ENCODE measurements around the gene ZNF783. TPM values are rescaled to one million over a fixed set of nuclear protein-coding genes. Genes with fewer than 3 reads are reported as not detected.

The ZNF783 gene
- total and polyA plus RNA-seq, 2 donors (not counting 1 experiment from before 2014, with no cell fraction given), result 38.1 to 43.8 TPM

DNA sequence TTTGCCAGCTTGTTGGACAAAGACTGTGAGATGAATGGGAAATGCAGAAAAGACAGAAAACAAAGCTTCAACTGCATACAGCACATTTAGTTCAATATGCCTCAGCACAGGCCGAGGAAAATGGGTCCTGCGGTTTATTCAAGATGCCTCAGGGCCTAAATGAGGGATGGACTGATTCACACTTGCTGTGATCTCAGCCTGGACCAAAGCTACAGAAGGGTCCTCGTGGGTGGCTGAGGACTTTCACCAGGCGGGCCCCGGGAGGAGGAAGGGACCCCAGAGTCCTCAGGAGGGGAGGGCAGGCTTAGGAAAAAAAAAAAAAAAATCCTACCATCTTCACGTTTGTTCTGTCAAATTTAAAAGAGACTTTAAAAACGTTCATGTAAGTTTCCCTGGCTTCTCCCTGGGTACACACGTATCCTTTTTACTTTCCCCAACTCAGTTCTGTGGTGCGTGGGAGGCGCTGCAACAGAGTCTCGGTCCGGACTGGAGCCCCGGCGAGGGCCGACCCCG is 624 bp upstream of the ZNF783 start:
- ChIA-PET POLR2A (interaction anchor here (0.6 to 3.0 kb wide), 10 partner anchors 12 to 511 kb away, joined by 3 to 17 read pairs (median 3); partner anchors contain the start of genes ZNF282 and ZNF398), CTCF (interaction anchor here (1.0 to 5.1 kb wide), 14 partner anchors 12 to 481 kb away, joined by 3 to 34 read pairs (median 4); partner anchors contain the start of genes ZNF282, ZNF398 and ZNF777)
- Histone ChIP-seq H3K79me2 (ENCODE audit: control insufficient read depth, insufficient read depth, low read length) (peaks cover 14% of the 10 kb centered on the region), H3K4me3 (ENCODE audit: control extremely low read depth in 1 of 5, extremely low read depth in 1 of 5, insufficient read depth in 1 of 5, low read depth in 2 of 5, low read length in 4 of 5) (peak overlapping the region in 4 of 5 experiments; percentile 64 to 75 (median 68)), H3K9ac (ENCODE audit: low read length) (peak overlapping the region; percentile 80), H4K20me1 (ENCODE audit: control insufficient read depth, insufficient read depth, low read length, poor library complexity, severe bottlenecking) (peaks cover 18% of the 10 kb centered on the region), H2AFZ (ENCODE audit: insufficient read depth, low read depth, low read length, poor library complexity, severe bottlenecking) (peak overlapping the region; percentile 84), H3K27me3 (replicated peaks in 1 of 4; ENCODE audit: control extremely low read depth in 1 of 4, control insufficient read depth in 3 of 4, insufficient read depth in 4 of 4, low read length in 3 of 4) (no peaks in the 10 kb centered on the region), H3K4me2 (replicated peaks; ENCODE audit: low read depth, low read length, poor library complexity, severe bottlenecking) (peak overlapping the region; percentile 97), H3K9me3 (ENCODE audit: control extremely low read depth in 1 of 3, control insufficient read depth in 2 of 3, insufficient read depth in 1 of 3, low read length in 2 of 3) (peaks cover 0 to 3% (median 0%) of the 10 kb centered on the region in 3 donors), H3K4me1 (ENCODE audit: control insufficient read depth in 2 of 2, insufficient read depth in 2 of 2, low read length in 2 of 2) (peaks cover 13 to 17% of the 10 kb centered on the region in 2 donors), H3K27ac (ENCODE audit: low read length in 2 of 2) (peak overlapping the region; percentile 69 to 76), H3K36me3 (replicated peaks in 1 of 2; ENCODE audit: control extremely low read depth in 1 of 2, control insufficient read depth in 1 of 2, extremely low read depth in 1 of 2, insufficient read depth in 2 of 2, low read length in 1 of 2) (peaks cover 0 to 14% of the 10 kb centered on the region in 2 experiments)
- Mint-ChIP-seq H3K4me1 (peaks cover 21% of the 10 kb centered on the region), H3K27ac (peak overlapping the region; percentile 92), H3K9me3 (ENCODE audit: insufficient read depth) (no peaks in the 10 kb centered on the region), H3K4me3 (peak overlapping the region; percentile 94), H3K27me3 (no peaks in the 10 kb centered on the region)
- ATAC-seq (ENCODE audit: low read depth), result no peak
- 11% methylated on average over 11 of the region's 16 CpGs for WGBS (ENCODE audit: insufficient coverage)
- TF ChIP-seq, protein P1, sequence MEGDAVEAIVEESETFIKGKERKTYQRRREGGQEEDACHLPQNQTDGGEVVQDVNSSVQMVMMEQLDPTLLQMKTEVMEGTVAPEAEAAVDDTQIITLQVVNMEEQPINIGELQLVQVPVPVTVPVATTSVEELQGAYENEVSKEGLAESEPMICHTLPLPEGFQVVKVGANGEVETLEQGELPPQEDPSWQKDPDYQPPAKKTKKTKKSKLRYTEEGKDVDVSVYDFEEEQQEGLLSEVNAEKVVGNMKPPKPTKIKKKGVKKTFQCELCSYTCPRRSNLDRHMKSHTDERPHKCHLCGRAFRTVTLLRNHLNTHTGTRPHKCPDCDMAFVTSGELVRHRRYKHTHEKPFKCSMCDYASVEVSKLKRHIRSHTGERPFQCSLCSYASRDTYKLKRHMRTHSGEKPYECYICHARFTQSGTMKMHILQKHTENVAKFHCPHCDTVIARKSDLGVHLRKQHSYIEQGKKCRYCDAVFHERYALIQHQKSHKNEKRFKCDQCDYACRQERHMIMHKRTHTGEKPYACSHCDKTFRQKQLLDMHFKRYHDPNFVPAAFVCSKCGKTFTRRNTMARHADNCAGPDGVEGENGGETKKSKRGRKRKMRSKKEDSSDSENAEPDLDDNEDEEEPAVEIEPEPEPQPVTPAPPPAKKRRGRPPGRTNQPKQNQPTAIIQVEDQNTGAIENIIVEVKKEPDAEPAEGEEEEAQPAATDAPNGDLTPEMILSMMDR (IDR thresholded peaks at IDR 0.05), result no peak
- no peak for TF ChIP-seq EZH2 (IDR thresholded peaks at IDR 0.05; ENCODE audit: borderline replicate concordance, insufficient read depth, low read depth, low read length, poor library complexity, severe bottlenecking)
- DNase-seq, result no peak
- intact Hi-C loops (cut with micrococcal nuclease), result loop anchor here (5.0 to 10.0 kb wide), 3 partner anchors 237 to 379 kb away; partner anchors contain the start of genes EZH2 and PDIA4

DNA sequence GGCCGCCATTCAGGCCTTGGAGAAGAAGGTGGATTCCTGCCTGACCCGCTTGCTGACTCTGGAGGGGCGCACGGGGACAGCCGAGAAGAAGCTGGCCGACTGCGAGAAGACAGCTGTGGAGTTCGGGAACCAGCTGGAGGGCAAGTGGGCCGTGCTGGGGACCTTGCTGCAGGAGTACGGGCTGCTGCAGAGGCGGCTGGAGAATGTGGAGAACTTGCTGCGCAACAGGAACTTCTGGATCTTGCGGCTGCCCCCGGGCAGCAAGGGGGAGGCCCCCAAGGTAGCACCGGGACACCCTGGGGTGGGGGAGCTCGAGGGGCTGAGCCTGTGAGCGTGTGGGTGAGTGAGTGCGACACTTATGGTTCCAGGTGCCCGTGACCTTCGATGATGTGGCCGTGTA is 4.5 kb downstream of the ZNF783 start:
- peaks cover 1 to 39% of the 10 kb centered on the region in 2 experiments for H3K36me3 ChIP-seq (replicated peaks in 1 of 2; ENCODE audit: control extremely low read depth in 1 of 2, control insufficient read depth in 1 of 2, extremely low read depth in 1 of 2, insufficient read depth in 2 of 2, low read length in 1 of 2)
- peaks cover 8 to 12% of the 10 kb centered on the region in 2 donors for H3K4me1 ChIP-seq (ENCODE audit: control insufficient read depth in 2 of 2, insufficient read depth in 2 of 2, low read length in 2 of 2)
- DNase-seq (no peak), ATAC-seq (ENCODE audit: low read depth) (no peak)
- no peaks in the 10 kb centered on the region for H3K27me3 ChIP-seq (replicated peaks in 1 of 4; ENCODE audit: control extremely low read depth in 1 of 4, control insufficient read depth in 3 of 4, insufficient read depth in 4 of 4, low read length in 3 of 4)
- no peak overlapping the region for H3K9ac ChIP-seq (ENCODE audit: low read length)
- H3K4me2 ChIP-seq (replicated peaks; ENCODE audit: low read depth, low read length, poor library complexity, severe bottlenecking), result no peak overlapping the region
- Mint-ChIP-seq H3K27ac (no peak overlapping the region), H3K27me3 (no peaks in the 10 kb centered on the region), H3K4me3 (no peak overlapping the region), H3K9me3 (ENCODE audit: insufficient read depth) (no peaks in the 10 kb centered on the region), H3K4me1 (peaks cover 16% of the 10 kb centered on the region)
- ChIA-PET POLR2A (no interaction called here), CTCF (interaction anchor here (1.0 kb wide), 1 partner anchor 15 kb away, joined by 3 read pairs; no protein-coding TSS in a partner anchor)
- 97% methylated on average over 14 of the region's 21 CpGs for WGBS (ENCODE audit: insufficient coverage)
- H3K9me3 ChIP-seq (ENCODE audit: control extremely low read depth in 1 of 3, control insufficient read depth in 2 of 3, insufficient read depth in 1 of 3, low read length in 2 of 3), result peaks cover 0 to 3% (median 0%) of the 10 kb centered on the region in 3 donors
- H4K20me1 ChIP-seq (ENCODE audit: control insufficient read depth, insufficient read depth, low read length, poor library complexity, severe bottlenecking), result peaks cover 18% of the 10 kb centered on the region
- no peak for TF ChIP-seq EZH2 (IDR thresholded peaks at IDR 0.05; ENCODE audit: borderline replicate concordance, insufficient read depth, low read depth, low read length, poor library complexity, severe bottlenecking)
- TF ChIP-seq, protein P1 (IDR thresholded peaks at IDR 0.05), result no peak
- H2AFZ ChIP-seq (ENCODE audit: insufficient read depth, low read depth, low read length, poor library complexity, severe bottlenecking), result no peak overlapping the region
- H3K79me2 ChIP-seq (ENCODE audit: control insufficient read depth, insufficient read depth, low read length), result peaks cover 14% of the 10 kb centered on the region
- intact Hi-C loops (cut with micrococcal nuclease), result loop anchor here (10.0 kb wide), 1 partner anchor 242 kb away; the partner anchor contains the start of gene PDIA4
- no peak overlapping the region for H3K4me3 ChIP-seq (ENCODE audit: control extremely low read depth in 1 of 5, extremely low read depth in 1 of 5, insufficient read depth in 1 of 5, low read depth in 2 of 5, low read length in 4 of 5)
- no peak overlapping the region for H3K27ac ChIP-seq (ENCODE audit: low read length in 2 of 2)

Data from B cell (primary cell).